Hepatic stellate cell (primary cell): ENCODE measurements around the gene MIF4GD.
"Not testable (repeated sequence)": the region's sequence is repeated elsewhere in the genome, so short reads cannot be mapped to it uniquely, and the experiment has no call there.

ENCODE experiments used
- DNase-seq: peaks from one replicate; pipeline ENCODE4 v3.0.0; 2011; ENCODE audit warnings: low spot score

Gene MIF4GD

DNA sequence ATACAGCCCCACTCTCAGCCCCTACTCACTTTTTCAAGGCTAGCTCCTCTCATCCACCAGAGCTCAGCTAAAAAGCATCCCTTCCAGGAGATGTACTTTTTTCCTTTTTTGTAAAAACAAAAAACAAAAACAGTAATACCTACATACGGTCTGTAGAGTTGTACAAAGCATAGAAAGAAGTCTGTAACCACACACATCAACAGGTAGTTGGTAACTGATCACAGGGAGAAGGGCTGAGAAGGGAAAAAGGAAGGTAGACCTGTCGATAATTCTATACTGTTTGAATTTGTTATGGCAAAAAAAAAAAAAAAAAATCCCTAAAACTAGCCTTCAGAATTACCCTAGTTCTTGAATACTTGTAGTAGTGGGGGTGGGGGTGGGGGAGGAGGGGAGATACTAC lies 17.3 kb upstream of the MIF4GD start:
- no peak for DNase-seq

DNA sequence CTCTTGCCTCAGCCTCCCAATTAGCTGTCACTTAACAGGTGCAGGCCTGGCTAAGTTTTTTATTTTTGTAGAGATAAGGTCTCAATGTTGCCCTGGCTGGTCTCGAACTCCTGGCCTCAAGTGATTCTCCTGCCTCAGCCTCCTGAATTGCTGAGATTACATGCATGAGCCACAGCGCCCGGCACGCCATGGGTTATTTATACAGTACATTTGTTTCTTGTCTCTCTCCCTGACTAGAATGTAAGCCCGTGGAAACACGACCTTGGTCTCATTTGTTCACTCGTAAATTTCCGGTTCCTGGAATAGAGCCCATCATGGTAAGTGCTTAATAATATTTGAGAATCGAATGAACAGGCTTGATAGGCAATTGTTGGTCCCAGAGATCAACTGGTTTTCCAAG lies 16.2 kb upstream of the MIF4GD start:
- DNase-seq, result no peak

DNA sequence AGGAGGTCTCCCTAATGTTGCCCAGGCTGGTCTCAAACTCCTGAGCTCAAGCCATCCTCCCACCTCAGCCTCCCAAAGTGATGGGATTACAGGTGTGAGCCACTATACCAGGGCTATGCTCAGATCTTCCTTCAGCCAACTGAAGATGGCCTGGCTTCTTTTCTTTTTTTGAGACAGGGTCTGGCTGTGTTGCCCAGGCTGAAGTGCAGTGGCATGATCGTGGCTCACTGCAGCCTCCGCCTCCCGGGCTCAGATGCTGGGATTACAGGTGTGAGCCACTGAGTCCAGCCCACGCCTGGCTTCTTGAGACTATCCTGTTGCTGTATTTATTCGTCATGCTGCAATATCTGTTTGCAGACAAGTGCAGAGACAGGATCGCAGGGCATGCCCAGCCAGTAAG lies 14.1 kb upstream of the MIF4GD start:
- DNase-seq, result no peak

- not testable (repeated sequence) for DNase-seq
Observed at GRCh38 chr17:75280189-75280588, 9.2 kb upstream of the MIF4GD start.

DNA sequence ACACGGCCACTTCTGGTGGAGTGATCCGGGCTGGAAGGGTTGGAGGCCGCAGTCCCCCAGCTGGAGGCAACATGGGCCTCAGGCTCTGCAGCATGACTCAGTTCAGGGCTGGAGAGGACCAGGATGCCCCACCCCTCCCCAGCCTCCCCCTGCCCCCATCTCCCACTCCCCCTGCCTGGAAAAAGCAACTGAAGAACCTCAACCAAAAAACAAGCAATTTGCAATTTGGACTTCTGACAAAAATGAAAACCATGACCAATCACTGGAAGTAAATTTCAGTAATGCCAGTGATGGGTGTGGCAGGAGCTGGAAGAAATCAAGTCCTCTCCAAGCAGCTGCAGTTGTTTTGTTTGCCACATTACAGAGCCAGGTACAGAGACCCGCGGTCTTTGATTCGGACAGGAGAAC lies 6.6 kb upstream of the MIF4GD start:
- DNase-seq, result peak; percentile 50

DNA sequence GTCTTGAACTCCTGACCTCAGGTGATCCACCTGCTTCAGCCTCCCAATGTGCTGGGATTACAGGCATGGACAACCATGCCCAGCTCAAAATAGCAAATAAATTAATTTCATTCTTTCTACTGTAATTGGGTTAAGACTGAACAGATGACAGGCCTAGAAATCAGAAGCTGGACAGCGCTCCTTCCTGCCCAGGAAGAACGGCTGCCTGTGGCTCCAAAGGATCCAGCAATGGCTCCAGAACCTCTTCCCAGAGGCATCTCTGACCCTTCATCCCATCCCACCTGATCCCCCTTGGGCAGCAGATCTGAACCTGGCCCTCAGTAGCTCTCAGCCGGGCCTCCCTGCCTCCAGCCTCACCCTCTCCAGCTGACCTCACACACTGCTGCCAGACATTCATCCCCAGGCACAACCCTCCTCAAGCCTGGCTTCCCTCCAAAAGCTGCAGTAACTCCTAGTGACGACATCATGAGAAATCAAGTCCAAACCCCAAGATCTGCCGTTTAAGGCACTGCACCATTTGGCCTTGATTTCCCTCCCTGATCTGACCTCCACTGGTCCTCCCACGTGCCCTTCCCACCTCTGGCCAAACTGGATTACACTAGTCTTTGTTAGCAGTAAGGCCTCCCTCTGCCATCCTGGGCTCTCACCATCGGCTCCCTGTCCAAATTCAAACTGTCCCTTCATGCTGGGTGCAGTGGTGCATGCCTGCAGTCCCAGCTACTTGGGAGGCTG lies 3.1 kb upstream of the MIF4GD start:
- no peak for DNase-seq

- no peak for DNase-seq
Observed at GRCh38 chr17:75272848-75273184, 1.8 kb upstream of the MIF4GD start.

DNA sequence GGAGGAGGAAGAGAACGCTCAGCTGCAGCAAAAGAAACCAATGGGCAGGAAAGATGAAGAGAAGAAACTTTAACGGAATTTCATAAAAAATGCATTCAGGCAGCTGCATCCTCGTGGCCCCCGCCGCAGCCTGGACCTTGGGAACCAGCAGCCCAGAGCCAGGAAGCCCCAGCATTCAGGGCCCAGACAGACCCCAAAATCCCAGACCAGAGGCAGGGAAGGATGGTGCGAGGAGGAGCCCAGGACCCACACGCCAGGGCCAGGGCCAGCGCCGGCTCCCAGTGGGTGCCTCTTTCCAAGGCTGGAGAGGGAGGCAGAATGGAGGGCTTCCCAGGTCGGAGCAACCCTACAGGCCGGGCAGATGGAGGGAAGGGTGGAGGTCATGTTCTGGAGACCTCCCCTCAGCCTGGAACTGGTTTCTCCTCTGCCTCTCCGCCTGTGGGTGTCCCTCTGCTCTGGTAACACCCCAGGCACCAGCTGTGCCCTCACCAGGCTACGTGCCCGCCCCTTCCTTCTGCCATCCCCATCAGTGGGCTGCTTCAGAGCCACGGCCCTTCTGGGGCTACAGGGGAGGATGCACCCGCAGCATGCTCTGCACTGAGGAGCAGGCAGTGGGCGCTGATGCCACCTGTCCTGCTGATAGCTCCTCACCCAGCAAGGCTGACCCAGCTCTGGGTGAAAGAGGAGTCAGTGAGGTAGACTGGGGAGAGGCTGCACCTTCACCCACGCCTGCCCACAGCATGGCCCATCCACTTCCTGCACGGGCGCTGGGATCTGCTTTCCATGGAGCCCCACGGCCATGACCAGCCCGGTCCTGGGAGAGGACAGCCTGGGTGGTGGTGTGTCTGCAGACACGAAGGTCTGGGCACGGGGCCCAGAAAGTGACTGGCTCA lies 1.2 kb upstream of the MIF4GD start:
- DNase-seq, result no peak

- DNase-seq, result peak; percentile 92
Observed at GRCh38 chr17:75271233-75271954, 363 bp upstream of the MIF4GD start.

GRCh38 chr17:75270218-75270965 lies 639 bp downstream of the MIF4GD start:
- DNase-seq, result peak; percentile 86

DNA sequence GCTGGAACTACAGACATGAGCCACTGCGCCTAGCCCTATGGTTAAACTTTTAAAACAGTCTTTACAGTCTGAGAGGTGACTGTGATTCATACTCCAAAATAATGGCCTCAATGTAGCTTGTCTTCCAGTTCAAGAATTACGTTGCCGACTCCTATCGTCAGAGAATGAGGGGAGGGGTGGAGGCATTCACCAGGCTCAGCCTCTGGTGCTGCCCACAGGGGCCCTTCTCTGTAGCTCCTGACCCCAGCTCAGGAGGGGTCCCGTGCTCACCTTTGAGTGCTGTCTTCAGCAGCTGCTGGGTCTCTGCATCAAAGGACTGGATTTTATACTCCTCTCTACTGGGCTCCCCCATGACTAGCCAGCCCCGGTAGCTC lies 1.2 kb downstream of the MIF4GD start:
- DNase-seq, result no peak

GRCh38 chr17:75267411-75268232 lies 3.4 kb downstream of the MIF4GD start:
- DNase-seq, result no peak

GRCh38 chr17:75267153-75267410 lies 3.9 kb downstream of the MIF4GD start:
- DNase-seq, result no peak

GRCh38 chr17:75266316-75267152 lies 4.5 kb downstream of the MIF4GD start:
- no peak for DNase-seq

DNA sequence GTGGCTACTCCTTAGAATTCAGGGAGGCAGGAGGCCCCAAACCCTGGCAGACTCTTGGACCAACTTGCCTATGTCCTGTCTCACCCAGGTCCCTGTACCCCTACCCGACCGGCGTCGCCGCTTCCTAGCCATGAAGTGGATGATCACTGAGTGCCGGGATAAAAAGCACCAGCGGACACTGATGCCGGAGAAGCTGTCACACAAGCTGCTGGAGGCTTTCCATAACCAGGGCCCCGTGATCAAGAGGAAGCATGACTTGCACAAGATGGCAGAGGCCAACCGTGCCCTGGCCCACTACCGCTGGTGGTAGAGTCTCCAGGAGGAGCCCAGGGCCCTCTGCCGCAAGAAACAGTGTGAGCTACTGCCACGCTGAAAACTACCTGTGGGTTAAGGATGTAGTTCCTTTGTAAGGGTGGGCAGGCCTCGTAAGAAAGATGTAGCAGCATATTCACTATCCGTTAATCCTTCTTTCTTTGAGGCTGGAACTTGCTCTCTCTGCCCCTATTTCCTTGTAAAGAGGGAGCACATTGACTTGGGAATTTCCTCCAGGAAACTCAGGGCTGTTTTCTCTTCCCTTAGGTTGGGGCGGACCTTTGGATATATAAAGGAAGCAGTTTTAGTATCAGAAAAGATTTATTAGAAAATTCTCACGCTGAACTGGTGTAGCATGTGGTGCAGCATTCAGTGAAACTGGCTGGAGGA lies 5.3 kb downstream of the MIF4GD start:
- no peak for DNase-seq

DNA sequence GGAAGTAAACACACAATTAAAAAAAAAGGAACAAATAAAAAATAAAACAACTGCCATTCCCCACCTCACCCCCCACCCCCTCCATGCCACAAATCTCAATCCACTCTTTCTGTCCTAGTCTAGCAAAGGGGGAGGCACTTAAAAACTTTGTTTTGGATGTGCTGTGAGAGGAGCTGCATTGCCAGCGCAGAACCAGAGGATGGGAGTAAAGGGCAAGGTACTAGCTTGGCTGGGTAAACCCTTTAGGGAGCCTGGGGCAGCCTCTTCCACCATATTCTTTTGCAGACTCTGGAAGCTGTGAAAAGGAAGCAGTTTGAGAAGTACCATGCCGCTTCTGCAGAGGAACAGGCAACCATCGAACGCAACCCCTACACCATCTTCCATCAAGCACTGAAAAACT lies 8.0 kb downstream of the MIF4GD start:
- DNase-seq, result no peak

GRCh38 chr17:75262112-75262606 lies 8.9 kb downstream of the MIF4GD start:
- no peak for DNase-seq

GRCh38 chr17:75261336-75262111 lies 9.5 kb downstream of the MIF4GD start, which contains the start of the genes GGA3 and MRPS7:
TSS of gene GGA3 (minus strand) at chr17:75261606. CDS start at chr17:75261587, 19 bp downstream.
TSS of gene MRPS7 (plus strand) at chr17:75261879. CDS start at chr17:75261901, 22 bp downstream.
- DNase-seq, result peak; percentile 96
